Umbilical cord (tissue), 1 donor: ENCODE measurements around the gene C12orf43. TPM values are rescaled to one million over a fixed set of nuclear protein-coding genes. Genes with fewer than 3 reads are reported as not detected.

Experiments
- total RNA-seq: library from RNA; depleted of rRNA; stranded (reverse); fragments of >200 nt; gene quantifications from one replicate; pipeline ENCODE4 v1.2.3, GENCODE V29; 2014; ENCODE audit warnings: low replicate concordance; ENCODE audit not compliant: insufficient read depth

C12orf43 gene
- total RNA-seq, 1 donor from 2014 or later = 15.9 TPM

Other genes starting within 250 kb of the C12orf43 start
- 29.6 TPM for gene SPPL3, start 112.1 kb downstream of the C12orf43 start, total RNA-seq
- 2.2 TPM for gene HNF1A, start 37.9 kb downstream of the C12orf43 start, total RNA-seq
- 1.2 TPM for gene OASL, start 22.8 kb upstream of the C12orf43 start, total RNA-seq
- 5.3 TPM for gene P2RX7, start 116.4 kb upstream of the C12orf43 start, total RNA-seq
- 36.1 TPM for gene P2RX4, start 193.6 kb upstream of the C12orf43 start, total RNA-seq